H4 (cell line): ENCODE data around the gene MERTK. TPM values are rescaled to one million over a fixed set of nuclear protein-coding genes. Genes with fewer than 3 reads are reported as not detected.
A peak's percentile ranks its signal among the peaks of the same experiment; 100 is the strongest.
"Not testable (repeated sequence)": the region's sequence is repeated elsewhere in the genome, so short reads cannot be mapped to it uniquely, and the experiment has no call there.

Experiments
- DNase-seq: peaks from one replicate; pipeline ENCODE4 v3.0.0-alpha.2; 2015; ENCODE audit warnings: low spot score
- total RNA-seq: library from RNA; depleted of rRNA; stranded (reverse); fragments of >200 nt; shearing (Covaris generic); gene quantifications from 2 replicates; pipeline ENCODE4 v1.2.3, GENCODE V29; 2014

MERTK gene
- total RNA-seq, 1 experiment from 2014 or later = 0.62 TPM

DNA sequence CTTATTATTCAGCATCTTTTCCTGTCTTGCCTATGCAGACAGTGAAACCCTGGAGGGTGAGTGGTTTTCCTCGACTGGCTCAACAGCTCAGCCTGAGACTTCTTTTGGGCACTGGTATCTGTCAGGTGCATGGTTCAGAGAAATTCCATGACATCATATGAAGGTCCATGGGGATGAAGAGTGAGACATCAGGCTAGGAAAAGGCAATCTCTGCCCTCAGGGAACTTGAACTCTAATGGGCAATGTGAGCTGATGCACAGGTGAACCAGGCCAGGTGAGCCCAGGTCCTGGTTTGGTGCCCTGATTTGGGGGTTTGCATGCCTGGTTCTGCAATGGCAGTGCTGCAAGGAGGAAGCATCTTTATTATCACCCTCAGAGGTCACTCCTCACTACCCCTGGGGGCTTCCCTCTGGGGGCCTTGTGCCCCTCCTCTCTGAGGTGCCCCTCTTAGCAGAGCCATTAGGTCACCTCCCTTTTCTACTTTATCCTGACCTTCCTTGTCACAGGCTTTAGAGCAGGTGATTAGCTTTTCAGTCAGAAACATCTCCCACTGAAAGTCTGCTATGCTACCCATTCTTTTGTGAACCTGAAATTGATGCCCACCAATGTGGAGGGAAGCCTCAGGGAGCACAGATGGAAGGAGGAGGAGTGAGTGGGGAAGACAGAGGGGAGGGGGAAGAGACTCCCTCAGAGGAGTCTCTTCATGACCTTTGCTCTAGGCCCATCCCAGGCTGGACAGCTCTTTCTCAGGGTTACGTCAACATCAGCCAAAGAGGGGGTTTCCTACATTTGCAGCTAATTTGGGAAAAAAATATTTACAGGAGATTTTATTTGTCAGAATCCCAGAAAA, 47.3 kb downstream of the MERTK start:
- DNase-seq = no peak

DNA sequence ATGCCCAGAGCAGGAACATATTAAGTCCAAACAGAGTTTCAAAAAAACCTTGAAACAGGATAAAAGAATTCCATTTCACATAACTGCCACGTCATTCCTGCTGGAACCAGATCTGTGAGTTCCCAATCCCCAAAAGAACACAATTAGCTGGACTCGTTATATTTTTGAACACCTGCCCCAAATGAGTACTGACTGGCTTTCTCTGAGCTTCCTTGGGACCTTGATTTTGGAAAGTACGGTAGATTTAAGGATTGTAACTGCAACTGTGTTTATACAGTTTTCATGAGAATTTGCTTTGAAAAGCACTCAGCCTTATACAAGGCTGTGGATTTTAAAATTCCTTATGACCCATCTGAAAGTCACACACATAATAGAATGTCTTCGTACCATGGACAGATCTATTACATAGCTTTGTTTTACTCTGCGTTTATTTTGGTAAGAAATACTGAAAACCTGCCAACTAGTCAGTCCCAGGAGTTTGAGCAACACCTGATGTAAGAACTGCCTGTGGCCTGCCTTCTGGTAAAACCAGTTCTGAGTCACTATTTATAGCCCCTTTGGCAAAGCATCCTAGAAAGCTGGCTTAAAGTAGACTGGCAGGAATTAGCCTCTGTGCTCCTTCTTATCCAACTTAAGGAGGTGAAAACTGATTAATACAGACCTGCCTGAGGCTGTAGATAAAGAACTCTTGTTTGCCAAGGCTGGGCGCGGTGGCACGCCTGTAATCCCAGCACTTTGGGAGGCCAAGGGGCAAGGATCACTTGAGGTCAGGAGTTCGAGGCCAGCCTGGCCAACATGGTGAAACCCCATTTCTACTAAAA, 48.1 kb downstream of the MERTK start:
- DNase-seq = peak; percentile 94

DNA sequence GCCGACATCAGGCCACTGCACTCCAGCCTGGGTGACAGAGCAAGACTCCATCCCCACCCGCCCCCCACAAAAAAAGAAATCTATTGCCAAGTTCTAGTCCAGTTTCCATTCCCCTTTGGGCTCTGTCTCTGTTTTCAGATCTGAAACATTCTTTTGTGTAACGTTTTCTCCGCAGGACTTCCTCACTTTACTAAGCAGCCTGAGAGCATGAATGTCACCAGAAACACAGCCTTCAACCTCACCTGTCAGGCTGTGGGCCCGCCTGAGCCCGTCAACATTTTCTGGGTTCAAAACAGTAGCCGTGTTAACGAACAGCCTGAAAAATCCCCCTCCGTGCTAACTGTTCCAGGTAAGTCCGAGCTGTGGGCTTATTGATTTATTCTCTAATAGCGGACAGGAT, 48.8 kb downstream of the MERTK start:
- no peak for DNase-seq

DNA sequence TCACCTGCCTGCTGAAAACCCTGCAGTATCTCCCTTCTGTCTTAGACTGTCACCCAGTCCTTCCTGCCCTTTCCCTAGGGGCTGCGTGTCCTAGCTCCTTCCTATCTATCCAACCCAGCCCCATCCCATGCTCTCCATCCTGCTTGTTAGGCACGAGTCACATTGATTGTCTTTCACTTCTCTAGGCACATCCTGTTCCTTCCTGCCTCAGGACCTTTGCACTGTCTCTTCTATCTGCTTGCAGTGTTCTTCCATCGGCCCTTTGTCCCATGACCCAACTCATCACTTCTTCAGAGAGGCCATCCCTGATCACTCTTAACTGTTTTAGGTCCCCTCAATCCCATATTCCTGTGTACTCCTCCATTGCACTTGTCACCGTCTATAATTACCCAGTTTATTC, 50.4 kb downstream of the MERTK start:
- no peak for DNase-seq

DNA sequence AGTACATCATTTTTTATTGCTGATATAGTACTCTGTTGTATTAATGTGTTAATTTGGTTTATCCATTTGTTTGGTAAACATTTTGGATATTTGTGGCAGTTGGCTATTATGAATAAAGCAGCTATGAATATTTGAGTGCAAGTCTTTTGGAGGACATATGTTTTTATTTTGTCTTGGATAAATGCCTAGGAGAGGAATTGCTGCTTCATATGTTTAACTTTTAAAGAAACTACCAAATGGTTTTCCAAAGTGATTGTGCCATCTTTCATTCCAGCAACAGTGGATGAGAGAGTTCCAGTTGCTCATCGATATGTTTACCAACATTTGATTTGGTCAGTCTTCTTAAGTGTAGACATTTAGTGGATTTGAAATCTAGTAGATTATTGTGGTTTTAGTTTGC, 51.8 kb downstream of the MERTK start:
- DNase-seq = no peak

DNA sequence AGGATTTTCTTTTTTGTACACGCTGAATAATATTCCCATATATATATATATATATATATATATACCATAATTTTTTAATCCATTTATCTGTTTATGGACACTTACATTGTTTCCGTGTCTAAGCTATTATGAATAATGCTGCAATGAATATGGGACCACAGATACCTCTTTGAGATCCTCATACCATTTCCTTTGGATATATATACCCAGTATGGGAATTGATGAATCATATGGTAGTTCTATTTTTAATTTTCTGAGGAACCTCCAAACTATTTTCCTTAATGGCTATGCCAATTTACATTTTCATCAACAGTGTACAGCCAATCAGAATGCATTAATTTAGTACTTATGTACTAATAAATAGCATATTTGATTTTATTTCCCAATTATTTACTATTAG, 53.1 kb downstream of the MERTK start:
- no peak for DNase-seq

DNA sequence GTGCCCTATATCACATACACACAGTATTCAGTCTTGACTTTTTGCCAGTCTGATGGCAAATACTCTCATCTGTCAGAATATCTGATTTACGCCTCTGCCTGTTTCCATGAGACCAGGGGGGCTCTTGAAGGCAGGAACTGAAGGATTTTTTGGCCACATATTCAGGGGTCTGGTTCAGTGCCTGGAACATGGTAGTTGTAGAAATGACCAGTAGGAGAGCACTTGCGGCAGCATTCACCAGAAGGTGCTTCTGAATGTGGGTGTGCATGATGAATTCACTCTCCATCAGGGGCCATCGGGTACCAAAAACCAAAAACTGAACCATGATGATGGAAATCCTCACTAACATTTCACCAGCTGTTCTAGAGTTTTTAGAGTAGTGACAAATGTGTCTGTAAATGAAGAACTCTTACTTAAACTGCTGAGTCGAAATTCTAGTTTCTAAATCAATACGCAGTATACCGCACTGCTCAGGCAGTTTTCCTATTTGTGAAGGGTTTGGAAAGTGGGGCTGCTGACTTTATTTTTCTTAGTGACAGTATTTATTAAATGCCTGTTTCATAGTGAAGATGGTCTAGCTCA, 54.6 kb downstream of the MERTK start:
- DNase-seq = no peak

DNA sequence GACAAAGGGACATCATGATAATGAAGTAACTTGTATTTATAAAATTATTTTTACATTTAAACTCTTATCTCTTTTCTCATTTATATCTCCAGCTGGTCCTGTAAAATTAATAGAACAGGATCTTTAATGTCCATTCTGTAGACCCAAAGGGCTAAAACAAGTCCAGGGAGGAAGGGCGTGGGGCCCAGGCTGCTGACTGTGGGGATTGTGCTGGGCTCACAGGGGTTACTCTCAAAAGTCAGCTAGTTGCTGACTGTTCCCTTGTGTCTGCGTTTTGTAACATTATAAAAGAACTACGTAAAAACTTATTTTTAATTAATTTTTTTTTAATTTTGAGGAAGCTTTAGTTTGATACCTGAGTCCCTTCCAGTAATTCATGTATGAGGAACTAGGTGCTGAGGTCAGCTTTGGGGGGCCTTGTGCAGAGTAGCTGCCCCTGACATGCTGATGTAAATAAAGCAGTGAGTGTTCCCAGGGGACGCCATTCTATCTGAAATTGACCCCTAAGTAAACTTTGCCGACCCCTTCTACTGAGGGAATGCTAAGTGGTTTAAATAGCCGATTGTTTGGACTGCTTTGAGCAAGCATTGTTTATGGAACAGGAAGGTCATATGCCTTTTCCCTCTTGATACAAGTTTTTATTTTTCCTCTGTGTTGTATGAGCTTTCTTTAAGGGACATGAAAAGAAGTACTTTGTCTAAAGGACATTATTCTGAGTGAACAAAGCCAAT, 56.4 kb downstream of the MERTK start:
- no peak for DNase-seq

DNA sequence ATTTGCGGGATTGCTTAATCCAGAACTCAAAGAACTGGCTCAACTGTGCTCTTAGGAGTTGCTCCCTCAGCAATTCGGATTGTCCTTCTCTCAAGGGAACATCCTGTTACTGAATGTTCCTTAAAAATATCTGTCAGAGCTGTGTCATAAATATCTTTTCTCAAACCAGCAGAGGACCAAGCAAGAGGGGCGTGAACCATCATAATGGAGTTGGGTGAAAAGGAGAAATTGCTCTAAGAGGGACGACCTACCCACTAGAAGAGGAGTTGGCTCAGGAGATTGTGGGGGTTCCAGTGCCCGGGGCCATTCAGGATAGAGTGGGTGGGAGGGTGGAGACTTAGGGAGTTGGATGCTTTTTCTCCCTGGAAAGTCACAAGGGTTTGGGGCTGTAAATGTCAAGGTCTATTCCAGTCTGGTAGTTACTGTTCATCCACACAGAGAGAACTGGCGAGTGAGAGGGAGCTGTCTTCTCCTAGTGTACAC, 59.5 kb downstream of the MERTK start:
- no peak for DNase-seq

DNA sequence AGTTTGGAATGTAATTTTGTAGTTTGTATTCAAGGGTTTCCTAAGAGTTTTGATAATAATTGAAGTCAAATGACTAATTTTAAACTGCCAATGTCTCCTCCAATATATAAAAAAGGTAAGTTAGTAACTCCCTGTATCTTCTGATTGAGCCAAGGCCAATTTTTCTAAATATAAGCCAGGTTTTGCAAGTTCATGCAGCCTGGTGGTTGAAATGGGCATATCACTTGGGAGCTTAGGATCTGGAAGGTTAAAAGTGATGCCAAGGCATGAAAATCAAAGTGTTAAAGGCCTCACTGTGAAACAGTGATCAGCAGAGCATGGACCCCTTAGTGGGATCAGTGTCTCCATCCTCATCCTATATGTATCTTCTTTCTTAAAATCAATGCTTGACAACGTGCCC, 60.5 kb downstream of the MERTK start:
- no peak for DNase-seq

DNA sequence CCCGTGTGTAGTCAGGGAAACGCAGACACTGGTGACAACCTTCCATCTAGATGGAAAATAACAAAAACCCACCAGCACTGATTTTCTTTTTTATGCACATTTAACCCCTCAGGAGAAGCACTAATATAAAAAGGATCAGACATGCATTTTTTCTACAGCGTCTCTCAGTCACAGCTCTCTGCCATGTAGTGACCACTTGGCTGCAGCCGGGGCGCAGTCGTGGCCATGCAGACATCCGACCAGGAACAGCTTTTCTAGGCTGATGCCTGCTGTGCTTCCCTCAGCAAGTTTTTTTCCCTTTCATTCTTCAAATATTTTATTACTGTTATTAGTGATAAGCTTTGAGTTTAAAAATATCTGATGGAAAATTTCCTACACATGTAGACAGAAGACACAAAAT, 63.3 kb downstream of the MERTK start:
- DNase-seq = no peak

DNA sequence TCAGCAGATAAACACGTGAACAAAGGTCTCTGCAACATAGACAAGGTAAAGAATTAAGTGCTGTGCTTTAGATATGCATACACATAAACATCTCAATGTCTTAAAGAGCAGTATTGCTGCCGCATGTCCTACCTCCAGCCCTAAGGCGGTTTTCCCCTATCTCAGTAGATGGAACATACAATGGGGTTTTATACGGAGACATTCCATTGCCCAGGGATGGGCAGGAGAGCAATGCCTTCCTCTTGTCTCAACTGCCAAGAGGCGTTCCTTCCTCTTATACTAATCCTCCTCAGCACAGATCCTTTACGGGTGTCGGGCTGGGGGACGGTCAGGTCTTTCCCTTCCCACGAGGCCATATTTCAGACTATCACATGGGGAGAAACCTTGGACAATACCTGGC, 64.7 kb downstream of the MERTK start:
- DNase-seq = not testable (repeated sequence)

DNA sequence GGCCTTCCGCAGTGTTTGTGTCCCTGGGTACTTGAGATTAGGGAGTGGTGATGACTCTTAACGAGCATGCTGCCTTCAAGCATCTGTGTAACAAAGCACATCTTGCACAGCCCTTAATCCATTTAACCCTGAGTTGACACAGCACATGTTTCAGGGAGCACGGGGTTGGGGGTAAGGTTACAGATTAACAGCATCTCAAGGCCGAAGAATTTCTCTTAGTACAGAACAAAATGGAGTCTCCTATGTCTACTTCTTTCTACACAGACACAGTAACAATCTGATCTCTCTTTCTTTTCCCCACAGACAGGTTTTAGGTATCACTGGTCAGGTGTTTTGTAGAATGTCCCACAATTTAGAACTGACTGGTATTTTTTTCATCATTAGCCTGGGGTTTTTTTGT, 65.1 kb downstream of the MERTK start:
- DNase-seq = not testable (repeated sequence)

DNA sequence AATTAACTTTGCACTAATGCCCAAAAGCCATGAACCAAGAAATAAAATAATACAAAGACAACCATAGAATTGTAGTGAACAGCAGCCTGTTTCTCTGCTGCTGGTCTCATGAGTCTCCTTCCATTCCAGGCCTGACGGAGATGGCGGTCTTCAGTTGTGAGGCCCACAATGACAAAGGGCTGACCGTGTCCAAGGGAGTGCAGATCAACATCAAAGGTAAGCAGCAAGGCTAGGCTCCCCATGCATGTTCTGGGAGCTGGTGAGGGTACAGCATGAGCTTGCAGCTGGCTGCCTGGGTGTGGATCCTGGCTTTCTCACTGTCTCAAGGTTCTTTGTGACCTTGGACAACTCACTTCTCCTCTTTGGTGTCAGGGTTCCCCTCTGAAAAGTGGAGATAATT, 66.7 kb downstream of the MERTK start:
- DNase-seq = no peak

DNA sequence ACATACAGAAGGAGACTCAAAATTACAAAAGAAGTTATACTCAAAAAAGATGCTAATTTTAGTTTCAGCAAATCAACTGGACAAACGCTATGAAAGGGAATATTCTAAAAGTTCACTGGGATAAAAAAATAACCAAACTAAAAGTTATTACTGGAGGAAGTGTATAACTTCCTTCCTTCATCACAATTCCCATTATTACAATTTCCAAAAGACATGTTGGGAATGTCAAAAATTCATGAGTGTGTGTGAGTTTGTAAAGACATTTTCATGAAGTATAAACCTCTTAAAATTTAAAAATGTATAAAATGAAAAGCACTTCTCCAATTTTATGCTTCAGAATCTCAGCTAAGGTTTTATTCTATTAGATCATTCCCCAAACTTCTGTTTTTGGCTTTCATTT, 67.8 kb downstream of the MERTK start:
- DNase-seq = no peak

DNA sequence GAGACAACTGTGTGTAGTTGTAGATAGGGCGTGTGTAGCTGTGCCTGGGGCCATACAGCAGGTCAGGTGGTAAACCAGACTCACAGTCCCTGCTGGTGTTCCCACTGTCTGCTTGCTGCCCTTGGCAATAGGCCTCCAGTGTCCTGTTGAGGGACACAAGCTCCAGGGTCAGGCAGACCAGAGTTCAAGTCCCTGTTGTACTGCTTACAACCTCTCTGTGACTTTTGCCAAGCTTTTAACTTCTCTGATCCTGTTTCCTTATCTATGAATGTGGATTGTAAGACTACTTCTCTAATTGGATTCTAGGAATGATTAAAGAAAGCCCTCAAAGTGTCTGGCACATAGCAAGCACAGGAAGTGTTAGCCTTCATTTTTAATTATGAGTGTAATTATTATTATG, 68.6 kb downstream of the MERTK start:
- no peak for DNase-seq

DNA sequence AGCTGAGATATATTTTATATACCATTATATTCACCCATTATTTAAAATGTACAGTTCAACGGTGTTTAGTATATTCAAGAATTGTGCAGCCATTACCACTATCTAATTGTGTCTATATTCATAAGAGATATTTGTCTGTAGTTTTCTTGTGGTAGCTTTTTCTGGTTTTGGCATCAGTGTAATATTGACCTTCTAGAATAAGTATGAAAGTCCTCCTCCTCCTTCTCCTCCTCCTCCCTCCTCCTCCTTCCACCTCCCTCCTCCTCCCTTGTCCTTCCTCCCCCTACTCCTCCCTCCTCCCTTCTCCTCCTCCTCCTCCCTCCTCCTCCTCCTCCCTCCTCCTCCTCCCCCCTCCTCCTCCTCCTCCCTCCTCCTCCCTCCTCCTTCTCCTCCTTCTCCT, 72.0 kb downstream of the MERTK start:
- no peak for DNase-seq

DNA sequence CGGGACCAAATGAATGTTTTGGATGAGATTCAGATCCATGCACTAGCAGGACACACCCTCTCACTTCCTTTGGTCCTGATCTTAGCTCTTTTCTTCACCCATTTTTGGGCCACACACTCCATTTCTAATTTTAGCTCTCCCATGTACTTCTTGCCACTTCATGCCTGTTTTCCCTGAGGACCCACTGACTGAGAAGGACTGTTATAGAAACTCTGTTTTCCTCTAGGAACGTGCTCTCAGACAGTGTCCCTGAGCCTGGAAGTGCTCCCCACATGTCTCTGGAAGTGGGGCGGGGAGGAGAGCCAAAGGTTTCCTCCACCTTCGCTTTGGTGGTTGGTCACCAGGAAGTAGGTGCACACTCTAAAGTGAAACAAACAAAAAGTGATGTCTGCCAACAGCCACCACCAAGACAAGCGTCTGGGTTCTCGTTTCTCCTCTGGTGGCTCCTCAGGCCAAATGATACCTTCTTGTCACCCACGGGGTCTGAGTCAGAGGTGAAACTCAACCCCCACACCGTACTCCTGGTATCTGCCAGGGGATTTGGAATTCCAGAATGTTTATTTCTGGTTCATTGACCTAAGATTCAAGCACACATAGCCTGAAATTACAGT, 74.7 kb downstream of the MERTK start:
- no peak for DNase-seq

DNA sequence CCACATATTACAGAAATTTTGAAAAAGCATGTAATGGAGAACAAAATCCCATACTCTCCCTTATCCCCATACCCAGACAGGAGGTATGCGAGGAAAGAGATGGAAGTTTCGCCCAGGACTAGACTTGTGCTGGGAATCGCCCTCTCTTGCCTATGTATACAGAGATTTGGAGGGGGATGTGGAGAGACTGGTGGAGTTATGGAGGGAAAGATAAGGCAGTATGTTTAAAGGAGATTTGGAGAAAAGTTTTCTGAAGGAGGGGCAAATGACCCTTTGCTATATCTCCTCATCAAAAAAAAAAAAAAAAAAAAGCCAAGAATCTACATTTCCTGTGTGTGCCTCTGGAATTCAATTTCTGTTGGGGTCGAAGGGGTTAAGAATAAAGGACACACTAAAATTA, 75.3 kb downstream of the MERTK start:
- no peak for DNase-seq

DNA sequence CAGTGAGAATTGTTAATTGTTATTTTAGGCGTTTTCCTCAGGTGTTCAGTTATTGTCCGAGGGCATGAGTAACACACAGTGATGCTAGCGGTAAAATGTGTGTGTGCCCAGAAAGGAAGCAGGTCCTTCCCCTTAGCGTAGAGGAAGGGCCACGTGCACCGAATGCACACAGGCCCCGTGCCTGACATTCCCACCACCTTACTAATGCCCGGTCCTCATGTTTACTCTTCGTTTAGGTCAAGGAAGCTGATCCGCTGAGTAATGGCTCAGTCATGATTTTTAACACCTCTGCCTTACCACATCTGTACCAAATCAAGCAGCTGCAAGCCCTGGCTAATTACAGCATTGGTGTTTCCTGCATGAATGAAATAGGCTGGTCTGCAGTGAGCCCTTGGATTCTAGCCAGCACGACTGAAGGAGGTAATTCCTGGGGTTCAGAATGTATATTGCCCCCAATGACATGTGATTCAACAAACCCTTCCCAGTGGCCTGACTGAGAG, 76.7 kb downstream of the MERTK start:
- peak; percentile 83 for DNase-seq

DNA sequence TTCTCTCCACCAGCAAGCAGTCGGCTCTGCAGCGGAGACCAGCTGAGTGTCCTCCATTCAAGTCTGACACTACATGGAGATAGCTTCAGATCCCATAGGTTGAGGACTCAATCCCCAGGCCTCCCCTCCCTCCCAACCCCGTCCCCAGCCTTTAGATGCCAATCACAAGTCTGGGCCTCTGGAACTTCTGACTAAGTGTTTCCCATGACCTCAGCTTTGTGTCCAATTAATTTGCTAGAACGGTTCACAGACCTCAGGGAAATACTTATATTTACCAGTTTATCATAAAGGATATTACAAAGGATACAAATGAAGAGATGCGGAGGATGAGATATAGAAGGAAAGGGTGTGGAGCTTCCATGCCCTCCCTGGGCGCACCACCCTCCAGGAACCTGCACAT, 77.4 kb downstream of the MERTK start:
- DNase-seq = no peak
